ENCODE measurements around the gene FGF1.
"Not testable (repeated sequence)": the region's sequence is repeated elsewhere in the genome, so short reads cannot be mapped to it uniquely, and the experiment has no call there.

The FGF1 gene

GRCh38 chr5:142650881-142651280 lies 35.0 kb downstream of the FGF1 start:
- Histone ChIP-seq H3K36me3 (ENCODE audit: control insufficient read depth, insufficient read depth, low read length) (no peaks in the 10 kb centered on the region), H3K4me3 (ENCODE audit: low read depth, low read length) (no peak overlapping the region), H3K9me3 (ENCODE audit: control insufficient read depth, insufficient read depth, low read length) (no peaks in the 10 kb centered on the region), H3K9ac (ENCODE audit: low read depth, low read length) (no peak overlapping the region), H3K27me3 (ENCODE audit: control insufficient read depth, insufficient read depth, low read length) (no peaks in the 10 kb centered on the region), H3K4me1 (ENCODE audit: control insufficient read depth, insufficient read depth, low read length) (no peaks in the 10 kb centered on the region)

GRCh38 chr5:142650060-142650459 lies 35.8 kb downstream of the FGF1 start:
- Histone ChIP-seq H3K4me1 (ENCODE audit: control insufficient read depth, insufficient read depth, low read length) (no peaks in the 10 kb centered on the region), H3K36me3 (ENCODE audit: control insufficient read depth, insufficient read depth, low read length) (no peaks in the 10 kb centered on the region), H3K27me3 (ENCODE audit: control insufficient read depth, insufficient read depth, low read length) (no peaks in the 10 kb centered on the region), H3K9ac (ENCODE audit: low read depth, low read length) (no peak overlapping the region), H3K4me3 (ENCODE audit: low read depth, low read length) (no peak overlapping the region), H3K9me3 (ENCODE audit: control insufficient read depth, insufficient read depth, low read length) (no peaks in the 10 kb centered on the region)

GRCh38 chr5:142648108-142648507 lies 37.8 kb downstream of the FGF1 start:
- not testable (repeated sequence) for H3K4me1 ChIP-seq (ENCODE audit: control insufficient read depth, insufficient read depth, low read length); H3K36me3 ChIP-seq (ENCODE audit: control insufficient read depth, insufficient read depth, low read length); H3K9me3 ChIP-seq (ENCODE audit: control insufficient read depth, insufficient read depth, low read length); H3K4me3 ChIP-seq (ENCODE audit: low read depth, low read length); H3K9ac ChIP-seq (ENCODE audit: low read depth, low read length); H3K27me3 ChIP-seq (ENCODE audit: control insufficient read depth, insufficient read depth, low read length)

- no peaks in the 10 kb centered on the region for H3K36me3 ChIP-seq (ENCODE audit: control insufficient read depth, insufficient read depth, low read length)
- H3K4me3 ChIP-seq (ENCODE audit: low read depth, low read length), result no peak overlapping the region
- no peaks in the 10 kb centered on the region for H3K9me3 ChIP-seq (ENCODE audit: control insufficient read depth, insufficient read depth, low read length)
- no peaks in the 10 kb centered on the region for H3K27me3 ChIP-seq (ENCODE audit: control insufficient read depth, insufficient read depth, low read length)
- no peak overlapping the region for H3K9ac ChIP-seq (ENCODE audit: low read depth, low read length)
- H3K4me1 ChIP-seq (ENCODE audit: control insufficient read depth, insufficient read depth, low read length), result no peaks in the 10 kb centered on the region
Measured at GRCh38 chr5:142645456-142645855, 40.4 kb downstream of the FGF1 start.

- Histone ChIP-seq H3K36me3 (ENCODE audit: control insufficient read depth, insufficient read depth, low read length) (no peaks in the 10 kb centered on the region), H3K4me3 (ENCODE audit: low read depth, low read length) (no peak overlapping the region), H3K4me1 (ENCODE audit: control insufficient read depth, insufficient read depth, low read length) (no peaks in the 10 kb centered on the region), H3K9me3 (ENCODE audit: control insufficient read depth, insufficient read depth, low read length) (no peaks in the 10 kb centered on the region), H3K27me3 (ENCODE audit: control insufficient read depth, insufficient read depth, low read length) (no peaks in the 10 kb centered on the region), H3K9ac (ENCODE audit: low read depth, low read length) (no peak overlapping the region)
Measured at GRCh38 chr5:142644640-142645361, 41.1 kb downstream of the FGF1 start.

GRCh38 chr5:142644127-142644526 lies 41.8 kb downstream of the FGF1 start:
- Histone ChIP-seq H3K9me3 (ENCODE audit: control insufficient read depth, insufficient read depth, low read length) (no peaks in the 10 kb centered on the region), H3K27me3 (ENCODE audit: control insufficient read depth, insufficient read depth, low read length) (no peaks in the 10 kb centered on the region), H3K4me1 (ENCODE audit: control insufficient read depth, insufficient read depth, low read length) (no peaks in the 10 kb centered on the region), H3K9ac (ENCODE audit: low read depth, low read length) (no peak overlapping the region), H3K4me3 (ENCODE audit: low read depth, low read length) (no peak overlapping the region), H3K36me3 (ENCODE audit: control insufficient read depth, insufficient read depth, low read length) (no peaks in the 10 kb centered on the region)

- no peaks in the 10 kb centered on the region for H3K9me3 ChIP-seq (ENCODE audit: control insufficient read depth, insufficient read depth, low read length)
- H3K9ac ChIP-seq (ENCODE audit: low read depth, low read length), result no peak overlapping the region
- no peaks in the 10 kb centered on the region for H3K4me1 ChIP-seq (ENCODE audit: control insufficient read depth, insufficient read depth, low read length)
- no peaks in the 10 kb centered on the region for H3K27me3 ChIP-seq (ENCODE audit: control insufficient read depth, insufficient read depth, low read length)
- no peak overlapping the region for H3K4me3 ChIP-seq (ENCODE audit: low read depth, low read length)
- H3K36me3 ChIP-seq (ENCODE audit: control insufficient read depth, insufficient read depth, low read length), result no peaks in the 10 kb centered on the region
Measured at GRCh38 chr5:142643634-142644033, 42.3 kb downstream of the FGF1 start.

GRCh38 chr5:142642427-142642826 lies 43.5 kb downstream of the FGF1 start:
- H3K9me3 ChIP-seq (ENCODE audit: control insufficient read depth, insufficient read depth, low read length), result no peaks in the 10 kb centered on the region
- no peaks in the 10 kb centered on the region for H3K27me3 ChIP-seq (ENCODE audit: control insufficient read depth, insufficient read depth, low read length)
- no peaks in the 10 kb centered on the region for H3K4me1 ChIP-seq (ENCODE audit: control insufficient read depth, insufficient read depth, low read length)

GRCh38 chr5:142641711-142642110 lies 44.2 kb downstream of the FGF1 start:
- no peaks in the 10 kb centered on the region for H3K36me3 ChIP-seq (ENCODE audit: control insufficient read depth, insufficient read depth, low read length)
- H3K9ac ChIP-seq (ENCODE audit: low read depth, low read length), result no peak overlapping the region
- no peaks in the 10 kb centered on the region for H3K4me1 ChIP-seq (ENCODE audit: control insufficient read depth, insufficient read depth, low read length)
- H3K27me3 ChIP-seq (ENCODE audit: control insufficient read depth, insufficient read depth, low read length), result no peaks in the 10 kb centered on the region
- no peak overlapping the region for H3K4me3 ChIP-seq (ENCODE audit: low read depth, low read length)
- no peaks in the 10 kb centered on the region for H3K9me3 ChIP-seq (ENCODE audit: control insufficient read depth, insufficient read depth, low read length)

More at GRCh38 chr5:142642427-142642826, 43.5 kb downstream of the FGF1 start:
- Histone ChIP-seq H3K36me3 (ENCODE audit: control insufficient read depth, insufficient read depth, low read length) (no peaks in the 10 kb centered on the region), H3K4me3 (ENCODE audit: low read depth, low read length) (no peak overlapping the region), H3K9ac (ENCODE audit: low read depth, low read length) (no peak overlapping the region)

GRCh38 chr5:142640316-142641005 lies 45.4 kb downstream of the FGF1 start:
- Histone ChIP-seq H3K4me1 (ENCODE audit: control insufficient read depth, insufficient read depth, low read length) (no peaks in the 10 kb centered on the region), H3K9ac (ENCODE audit: low read depth, low read length) (no peak overlapping the region), H3K36me3 (ENCODE audit: control insufficient read depth, insufficient read depth, low read length) (no peaks in the 10 kb centered on the region), H3K9me3 (ENCODE audit: control insufficient read depth, insufficient read depth, low read length) (no peaks in the 10 kb centered on the region), H3K27me3 (ENCODE audit: control insufficient read depth, insufficient read depth, low read length) (no peaks in the 10 kb centered on the region), H3K4me3 (ENCODE audit: low read depth, low read length) (no peak overlapping the region)

- Histone ChIP-seq H3K36me3 (ENCODE audit: control insufficient read depth, insufficient read depth, low read length) (no peaks in the 10 kb centered on the region), H3K9me3 (ENCODE audit: control insufficient read depth, insufficient read depth, low read length) (no peaks in the 10 kb centered on the region), H3K27me3 (ENCODE audit: control insufficient read depth, insufficient read depth, low read length) (no peaks in the 10 kb centered on the region), H3K4me1 (ENCODE audit: control insufficient read depth, insufficient read depth, low read length) (no peaks in the 10 kb centered on the region), H3K9ac (ENCODE audit: low read depth, low read length) (no peak overlapping the region), H3K4me3 (ENCODE audit: low read depth, low read length) (no peak overlapping the region)
Measured at GRCh38 chr5:142639455-142639854, 46.4 kb downstream of the FGF1 start.

GRCh38 chr5:142637871-142638270 lies 48.0 kb downstream of the FGF1 start:
- H3K27me3 ChIP-seq (ENCODE audit: control insufficient read depth, insufficient read depth, low read length), result no peaks in the 10 kb centered on the region
- no peaks in the 10 kb centered on the region for H3K9me3 ChIP-seq (ENCODE audit: control insufficient read depth, insufficient read depth, low read length)
- no peak overlapping the region for H3K9ac ChIP-seq (ENCODE audit: low read depth, low read length)
- H3K4me3 ChIP-seq (ENCODE audit: low read depth, low read length), result no peak overlapping the region
- no peaks in the 10 kb centered on the region for H3K4me1 ChIP-seq (ENCODE audit: control insufficient read depth, insufficient read depth, low read length)
- H3K36me3 ChIP-seq (ENCODE audit: control insufficient read depth, insufficient read depth, low read length), result no peaks in the 10 kb centered on the region
